Activated naive CD8-positive, alpha-beta T cell treated with anti-CD3 and anti-CD28 coated beads, Interleukin-2, amount 50 U/mL, for 24 hours (primary cell): Measurements from ENCODE around the gene NDUFS8.

Source experiments
- ATAC-seq: fragments of 150-1000 bp; cut with Tn5 transposase; one replicate; pipeline ENCODE4 v1.10.0; 2021
- DNase-seq: peaks from one replicate; pipeline ENCODE4 v3.0.0; 2021
- H3K27ac Mint-ChIP-seq: one replicate; pipeline ENCODE4 v1.8.0; 2021; ENCODE audit warnings: mild to moderate bottlenecking, mixed read lengths
- H3K27me3 Mint-ChIP-seq: one replicate; pipeline ENCODE4 v1.8.0; 2021; ENCODE audit warnings: mixed read lengths
- H3K36me3 Mint-ChIP-seq: one replicate; pipeline ENCODE4 v1.8.0; 2021; ENCODE audit warnings: low read depth, mixed read lengths
- H3K4me1 Mint-ChIP-seq: one replicate; pipeline ENCODE4 v1.8.0; 2021; ENCODE audit warnings: mixed read lengths
- H3K4me3 Mint-ChIP-seq: one replicate; pipeline ENCODE4 v1.8.0; 2021; ENCODE audit warnings: mild to moderate bottlenecking, moderate library complexity, mixed read lengths
- H3K9me3 Mint-ChIP-seq: one replicate; pipeline ENCODE4 v1.8.0; 2021; ENCODE audit warnings: mixed read lengths

Gene NDUFS8

GRCh38 chr11:68043029-68043348 lies 12.5 kb downstream of the NDUFS8 start:
- Mint-ChIP-seq H3K36me3 (peaks cover 2% of the 10 kb centered on the region), H3K4me3 (no peak overlapping the region), H3K4me1 (peaks cover 9% of the 10 kb centered on the region), H3K27me3 (no peaks in the 10 kb centered on the region), H3K9me3 (no peaks in the 10 kb centered on the region), H3K27ac (no peak overlapping the region)
- ATAC-seq = no peak
- no peak for DNase-seq

- Mint-ChIP-seq H3K27me3 (no peaks in the 10 kb centered on the region), H3K4me3 (no peak overlapping the region)
Observed at GRCh38 chr11:68043349-68044144, 13.1 kb downstream of the NDUFS8 start.

GRCh38 chr11:68044145-68044813 lies 13.8 kb downstream of the NDUFS8 start:
- no peak for ATAC-seq
- no peak overlapping the region for H3K4me3 Mint-ChIP-seq

More at GRCh38 chr11:68043349-68044144, 13.1 kb downstream of the NDUFS8 start:
- DNase-seq (no peak), ATAC-seq (no peak)
- H3K36me3 Mint-ChIP-seq = peaks cover 2% of the 10 kb centered on the region
- no peaks in the 10 kb centered on the region for H3K9me3 Mint-ChIP-seq
- peaks cover 7% of the 10 kb centered on the region for H3K4me1 Mint-ChIP-seq
- H3K27ac Mint-ChIP-seq = no peak overlapping the region

GRCh38 chr11:68044898-68045351 lies 14.4 kb downstream of the NDUFS8 start:
- Mint-ChIP-seq H3K4me1 (peaks cover 3% of the 10 kb centered on the region), H3K27me3 (no peaks in the 10 kb centered on the region), H3K4me3 (no peak overlapping the region), H3K27ac (no peak overlapping the region), H3K36me3 (peaks cover 2% of the 10 kb centered on the region), H3K9me3 (no peaks in the 10 kb centered on the region)
- DNase-seq = no peak
- ATAC-seq = no peak

More at GRCh38 chr11:68044145-68044813, 13.8 kb downstream of the NDUFS8 start:
- Mint-ChIP-seq H3K27me3 (no peaks in the 10 kb centered on the region), H3K9me3 (no peaks in the 10 kb centered on the region), H3K27ac (no peak overlapping the region), H3K4me1 (peaks cover 4% of the 10 kb centered on the region), H3K36me3 (peaks cover 2% of the 10 kb centered on the region)
- no peak for DNase-seq

DNA sequence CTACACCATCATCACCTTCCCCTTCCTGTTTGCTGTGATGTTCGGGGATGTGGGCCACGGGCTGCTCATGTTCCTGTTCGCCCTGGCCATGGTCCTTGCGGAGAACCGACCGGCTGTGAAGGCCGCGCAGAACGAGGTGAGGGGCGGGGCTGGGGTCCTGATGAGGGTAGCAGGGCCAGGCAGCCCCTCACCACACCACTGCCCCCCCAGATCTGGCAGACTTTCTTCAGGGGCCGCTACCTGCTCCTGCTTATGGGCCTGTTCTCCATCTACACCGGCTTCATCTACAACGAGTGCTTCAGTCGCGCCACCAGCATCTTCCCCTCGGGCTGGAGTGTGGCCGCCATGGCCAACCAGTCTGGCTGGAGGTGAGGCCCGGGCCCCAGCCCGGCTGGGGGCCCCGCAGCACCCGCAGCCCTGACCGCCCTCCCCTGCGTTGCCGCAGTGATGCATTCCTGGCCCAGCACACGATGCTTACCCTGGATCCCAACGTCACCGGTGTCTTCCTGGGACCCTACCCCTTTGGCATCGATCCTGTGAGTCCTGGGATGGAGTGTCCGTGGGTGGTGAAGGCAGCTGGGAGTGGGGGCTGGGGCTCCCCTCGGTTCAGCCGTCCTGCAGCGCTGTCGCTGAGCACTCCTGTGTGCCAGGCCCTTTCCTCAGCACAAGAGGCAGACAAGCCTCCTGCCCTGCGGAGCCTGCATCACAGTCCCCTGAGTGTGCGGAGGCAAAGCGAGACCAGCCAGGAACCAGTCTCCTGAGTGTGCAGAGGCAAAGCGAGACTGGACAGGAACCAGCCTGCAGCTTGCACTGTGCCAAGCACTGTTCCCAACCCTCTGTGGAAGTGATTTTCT lies 17.2 kb downstream of the NDUFS8 start:
- no peaks in the 10 kb centered on the region for H3K9me3 Mint-ChIP-seq
- no peak for ATAC-seq
- H3K27ac Mint-ChIP-seq = no peak overlapping the region
- H3K4me3 Mint-ChIP-seq = no peak overlapping the region
- H3K27me3 Mint-ChIP-seq = no peaks in the 10 kb centered on the region
- DNase-seq = no peak
- no peaks in the 10 kb centered on the region for H3K4me1 Mint-ChIP-seq
- peaks cover 5% of the 10 kb centered on the region for H3K36me3 Mint-ChIP-seq

- no peak for DNase-seq
- Mint-ChIP-seq H3K27me3 (no peaks in the 10 kb centered on the region), H3K27ac (no peak overlapping the region), H3K4me1 (no peaks in the 10 kb centered on the region), H3K4me3 (no peak overlapping the region), H3K9me3 (no peaks in the 10 kb centered on the region), H3K36me3 (peaks cover 5% of the 10 kb centered on the region)
- ATAC-seq = no peak
Observed at GRCh38 chr11:68048681-68049508, 18.4 kb downstream of the NDUFS8 start.

DNA sequence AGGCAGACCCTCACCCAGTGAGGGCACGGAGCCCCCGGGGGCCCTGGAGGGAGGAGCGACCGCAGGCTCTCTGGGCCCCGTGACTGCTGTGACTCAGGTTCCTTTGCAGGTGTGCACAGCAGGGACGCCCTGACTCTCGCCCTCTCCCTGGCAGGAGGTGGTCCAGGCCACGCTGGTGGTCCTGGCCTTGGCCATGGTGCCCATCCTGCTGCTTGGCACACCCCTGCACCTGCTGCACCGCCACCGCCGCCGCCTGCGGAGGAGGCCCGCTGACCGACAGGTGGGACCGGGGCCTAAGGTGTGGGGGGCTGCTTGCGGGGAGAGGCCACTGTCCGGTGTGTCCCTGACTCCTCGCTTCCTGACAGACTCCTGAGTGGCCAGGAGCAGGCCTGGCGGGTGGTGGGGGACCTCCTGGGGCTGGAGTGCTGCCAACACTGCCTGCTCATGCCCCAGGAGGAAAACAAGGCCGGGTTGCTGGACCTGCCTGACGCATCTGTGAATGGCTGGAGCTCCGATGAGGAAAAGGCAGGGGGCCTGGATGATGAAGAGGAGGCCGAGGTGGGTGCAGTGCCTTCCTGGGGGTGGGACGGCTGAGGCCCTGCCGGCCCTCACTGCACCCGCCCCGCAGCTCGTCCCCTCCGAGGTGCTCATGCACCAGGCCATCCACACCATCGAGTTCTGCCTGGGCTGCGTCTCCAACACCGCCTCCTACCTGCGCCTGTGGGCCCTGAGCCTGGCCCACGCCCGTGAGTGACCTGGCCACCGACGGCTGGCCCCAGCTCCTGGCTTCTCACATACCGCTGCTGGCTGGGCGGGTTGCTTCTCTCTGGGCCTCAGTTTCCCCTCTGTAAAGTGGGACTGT lies 19.3 kb downstream of the NDUFS8 start:
- Mint-ChIP-seq H3K27me3 (no peaks in the 10 kb centered on the region), H3K4me3 (no peak overlapping the region), H3K9me3 (no peaks in the 10 kb centered on the region), H3K36me3 (peaks cover 5% of the 10 kb centered on the region), H3K27ac (no peak overlapping the region), H3K4me1 (no peaks in the 10 kb centered on the region)
- ATAC-seq = no peak
- DNase-seq = no peak

- H3K36me3 Mint-ChIP-seq = peaks cover 5% of the 10 kb centered on the region
- DNase-seq (no peak), ATAC-seq (no peak)
- no peaks in the 10 kb centered on the region for H3K4me1 Mint-ChIP-seq
- no peak overlapping the region for H3K27ac Mint-ChIP-seq
- no peak overlapping the region for H3K4me3 Mint-ChIP-seq
- no peaks in the 10 kb centered on the region for H3K9me3 Mint-ChIP-seq
- H3K27me3 Mint-ChIP-seq = no peaks in the 10 kb centered on the region
Observed at GRCh38 chr11:68050371-68050841, 19.9 kb downstream of the NDUFS8 start.

DNA sequence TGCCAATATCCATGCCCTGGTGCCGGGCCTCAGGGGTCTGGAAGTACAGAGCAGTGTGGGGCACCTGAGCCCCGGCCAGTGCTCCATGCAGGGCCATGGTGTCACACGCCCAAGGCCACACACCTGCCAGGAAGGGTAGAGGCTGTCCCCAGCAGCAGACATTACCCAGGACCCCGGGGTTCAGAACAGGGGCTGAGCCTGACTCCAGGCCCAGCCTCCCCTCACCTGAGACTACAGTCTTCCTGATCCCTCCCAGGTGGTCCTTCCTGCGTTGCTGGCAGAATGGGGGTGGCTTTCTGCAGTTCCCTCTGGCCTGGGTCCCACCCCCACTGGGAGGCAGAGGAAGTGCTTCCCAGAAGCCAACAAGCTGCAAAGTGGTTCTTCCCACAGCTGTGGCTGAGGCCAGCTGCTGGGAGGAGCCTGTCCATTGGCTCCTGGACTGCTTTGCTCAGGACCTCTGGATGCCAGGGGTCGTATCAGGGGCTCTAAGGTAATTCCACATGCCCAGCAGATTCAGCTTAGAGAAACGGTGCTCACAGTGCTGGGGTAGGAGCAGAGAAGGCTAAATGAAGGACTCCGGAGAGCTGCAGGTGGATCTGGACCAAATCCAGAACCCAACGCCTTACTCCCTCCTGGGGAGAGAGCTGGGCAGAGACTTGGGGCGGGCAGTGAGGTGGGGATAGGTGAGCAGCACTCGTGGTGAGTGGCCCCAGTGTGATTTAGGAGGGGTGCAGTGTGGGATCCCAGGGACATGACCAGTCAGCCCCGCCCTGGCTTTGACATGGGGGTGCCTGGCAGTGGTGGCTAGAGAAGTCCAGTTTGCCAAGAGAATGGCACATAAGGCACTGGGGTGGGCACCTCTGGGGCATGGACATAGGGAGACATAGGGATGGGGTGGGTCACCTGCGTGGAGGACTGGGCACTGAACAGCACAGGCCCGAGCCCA lies 21.0 kb downstream of the NDUFS8 start:
- Mint-ChIP-seq H3K36me3 (peaks cover 3% of the 10 kb centered on the region), H3K27ac (peak overlapping the region; percentile 35)
- ATAC-seq = no peak

GRCh38 chr11:68052137-68052873 lies 21.8 kb downstream of the NDUFS8 start:
- Mint-ChIP-seq H3K27ac (peak overlapping the region; percentile 35), H3K36me3 (peaks cover 3% of the 10 kb centered on the region), H3K4me1 (peaks cover 2% of the 10 kb centered on the region), H3K27me3 (no peaks in the 10 kb centered on the region), H3K4me3 (no peak overlapping the region), H3K9me3 (no peaks in the 10 kb centered on the region)
- ATAC-seq (no peak), DNase-seq (no peak)

More for the DNA sequence above, 21.0 kb downstream of the NDUFS8 start:
- no peaks in the 10 kb centered on the region for H3K27me3 Mint-ChIP-seq
- DNase-seq = no peak
- no peaks in the 10 kb centered on the region for H3K9me3 Mint-ChIP-seq
- peaks cover 2% of the 10 kb centered on the region for H3K4me1 Mint-ChIP-seq
- H3K4me3 Mint-ChIP-seq = no peak overlapping the region

DNA sequence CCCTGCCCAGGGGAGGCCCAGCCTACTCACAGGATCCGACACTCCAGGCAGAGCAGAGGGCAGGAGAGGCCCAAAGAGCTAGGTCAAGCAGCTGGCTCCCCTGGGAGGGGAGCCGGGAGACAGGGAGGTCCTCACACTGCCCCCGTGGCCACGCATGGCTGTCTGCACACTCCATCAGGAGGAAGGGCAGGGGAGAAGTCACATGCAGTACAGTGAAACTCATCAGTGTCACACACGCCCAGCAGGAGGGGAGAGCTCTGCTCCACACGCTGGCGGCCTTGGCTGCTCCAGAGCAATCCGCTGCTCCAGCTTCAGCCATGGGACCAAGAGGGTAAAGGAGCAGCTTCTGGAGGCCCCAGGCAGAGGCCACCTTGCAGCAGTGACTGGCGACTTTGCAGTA lies 22.6 kb downstream of the NDUFS8 start:
- Mint-ChIP-seq H3K4me3 (no peak overlapping the region), H3K4me1 (peaks cover 2% of the 10 kb centered on the region), H3K9me3 (no peaks in the 10 kb centered on the region), H3K36me3 (peaks cover 3% of the 10 kb centered on the region), H3K27ac (no peak overlapping the region), H3K27me3 (no peaks in the 10 kb centered on the region)
- ATAC-seq (no peak), DNase-seq (no peak)
